Panc1 (cell line): ENCODE data around the gene PKNOX2. TPM values are rescaled to one million over a fixed set of nuclear protein-coding genes. Genes with fewer than 3 reads are reported as not detected.

Source experiments
- ATAC-seq: fragments of 200-7000 bp; cut with Tn5 transposase; 2 replicates; pipeline ENCODE4 v1.9.1; 2020; ENCODE audit warnings: mild to moderate bottlenecking, moderate library complexity
- BruUV-seq: library from RNA; stranded (reverse); fragments of 400-500 nt; replicated peaks from 2 replicates; lab custom pipeline; 2021; lab: Mats Ljungman, UMichigan
- CTCF ChIA-PET: fragments of 300-600 bp; sonication (Branson Sonifier 250); formaldehyde crosslinking; loops from one replicate; lab custom pipeline; 2022; ENCODE audit warnings: antibody characterized with exemption; lab: Charles Lee
- POLR2A ChIA-PET: fragments of 300-600 bp; sonication (Branson Sonifier 250); formaldehyde crosslinking; loops from one replicate; lab custom pipeline; 2022; ENCODE audit warnings: antibody characterized with exemption; lab: Charles Lee
- DNase-seq: peaks from one replicate; pipeline ENCODE4 v3.0.0-alpha.2; 2010; ENCODE audit warnings: low read depth, low spot score
- H3K27ac ChIP-seq: 2 replicates; pipeline ENCODE4 v1.5.1; 2011; ENCODE audit warnings: mild to moderate bottlenecking, low read length, inconsistent platforms
- H3K27me3 ChIP-seq: fragments of 200-500 bp; sonication (Bioruptor generic); 2 replicates; pipeline ENCODE4 v1.6.0; 2014; ENCODE audit warnings: low read length, inconsistent platforms; ENCODE audit not compliant: control insufficient read depth, insufficient read depth
- H3K36me3 ChIP-seq: fragments of 200-500 bp; sonication (Bioruptor generic); 2 replicates; pipeline ENCODE4 v1.5.1; 2014; ENCODE audit warnings: inconsistent platforms, mild to moderate bottlenecking, low read length, moderate library complexity; ENCODE audit not compliant: control insufficient read depth, insufficient read depth
- H3K4me1 ChIP-seq: 2 replicates; pipeline ENCODE4 v1.5.1; 2011; ENCODE audit warnings: inconsistent platforms, mild to moderate bottlenecking, low read length, moderate library complexity; ENCODE audit not compliant: control insufficient read depth, insufficient read depth
- H3K4me3 ChIP-seq, 2 experiments: 2 replicates each; pipeline ENCODE4 v1.5.1; 2011 to 2012; ENCODE audit warnings: low read depth in 2 of 2, low read length in 2 of 2, mild to moderate bottlenecking in 2 of 2, inconsistent platforms in 1 of 2, moderate library complexity in 1 of 2
- H3K9me3 ChIP-seq: fragments of 200-500 bp; sonication (Bioruptor generic); 2 replicates; pipeline ENCODE4 v1.5.1; 2014; ENCODE audit warnings: low read depth, mild to moderate bottlenecking, inconsistent platforms, low read length, moderate library complexity; ENCODE audit not compliant: control insufficient read depth, insufficient read depth
- CTCF ChIP-seq: fragments of 450-650 bp; IDR thresholded peaks from 2 replicates; pipeline ENCODE4 v1.5.1; 2017; ENCODE audit warnings: mild to moderate bottlenecking
- POLR2AphosphoS5 ChIP-seq: IDR thresholded peaks from 2 replicates; pipeline ENCODE4 v1.6.1; 2012; ENCODE audit warnings: mild to moderate bottlenecking, low read depth, low read length, moderate library complexity
- SIN3A ChIP-seq: IDR thresholded peaks from 2 replicates; pipeline ENCODE4 v1.6.1; 2012; ENCODE audit warnings: low read depth, mild to moderate bottlenecking, low read length, moderate library complexity, borderline replicate concordance; ENCODE audit not compliant: insufficient read depth
- TCF7L2 ChIP-seq: IDR thresholded peaks from 2 replicates; pipeline ENCODE4 v1.6.1; 2011; ENCODE audit warnings: mild to moderate bottlenecking, low read depth, low read length, inconsistent platforms
- in situ Hi-C: cut with HindIII; loops from 2 replicates; pipeline ENCODE4 v1.10.0; 2016; ENCODE audit warnings: low sequenced_read_pairs, low pct_unique_long_range_greater_than_20kb
- intact Hi-C: fragments of 100-400 bp; cut with micrococcal nuclease; formaldehyde crosslinking; loops from one replicate; pipeline ENCODE4 v1.10.0; 2022; ENCODE audit not compliant: unreplicated experiment
- total RNA-seq: library from RNA; stranded (reverse); gene quantifications from one replicate; pipeline ENCODE4 v1.2.1, GENCODE V29; 2021; ENCODE audit not compliant: unreplicated experiment
- TF ChIP-seq, protein P1 (sequence below), 2 experiments: IDR thresholded peaks; 2 replicates each; pipeline ENCODE4 v1.6.1; 2011 to 2012; ENCODE audit warnings: low read depth in 2 of 2, control low read depth in 1 of 2, low read length in 1 of 2, mild to moderate bottlenecking in 1 of 2, moderate library complexity in 1 of 2; ENCODE audit not compliant: insufficient read depth in 1 of 2

PKNOX2 gene
- total RNA-seq, 1 experiment from 2014 or later: not detected

GRCh38 chr11:125155767-125156166 lies 8.8 kb upstream of the PKNOX2 start:
- intact Hi-C loops (no loop called here), in situ Hi-C loops (no loop called here)
- CTCF ChIA-PET: no interaction called here
- BruUV-seq: no TSS peak
- ATAC-seq (no peak), DNase-seq (no peak)
- no peak for TF ChIP-seq TCF7L2
- TF ChIP-seq POLR2AphosphoS5: no peak
- TF ChIP-seq SIN3A: no peak
- no peak for TF ChIP-seq CTCF
- TF ChIP-seq, protein P1, sequence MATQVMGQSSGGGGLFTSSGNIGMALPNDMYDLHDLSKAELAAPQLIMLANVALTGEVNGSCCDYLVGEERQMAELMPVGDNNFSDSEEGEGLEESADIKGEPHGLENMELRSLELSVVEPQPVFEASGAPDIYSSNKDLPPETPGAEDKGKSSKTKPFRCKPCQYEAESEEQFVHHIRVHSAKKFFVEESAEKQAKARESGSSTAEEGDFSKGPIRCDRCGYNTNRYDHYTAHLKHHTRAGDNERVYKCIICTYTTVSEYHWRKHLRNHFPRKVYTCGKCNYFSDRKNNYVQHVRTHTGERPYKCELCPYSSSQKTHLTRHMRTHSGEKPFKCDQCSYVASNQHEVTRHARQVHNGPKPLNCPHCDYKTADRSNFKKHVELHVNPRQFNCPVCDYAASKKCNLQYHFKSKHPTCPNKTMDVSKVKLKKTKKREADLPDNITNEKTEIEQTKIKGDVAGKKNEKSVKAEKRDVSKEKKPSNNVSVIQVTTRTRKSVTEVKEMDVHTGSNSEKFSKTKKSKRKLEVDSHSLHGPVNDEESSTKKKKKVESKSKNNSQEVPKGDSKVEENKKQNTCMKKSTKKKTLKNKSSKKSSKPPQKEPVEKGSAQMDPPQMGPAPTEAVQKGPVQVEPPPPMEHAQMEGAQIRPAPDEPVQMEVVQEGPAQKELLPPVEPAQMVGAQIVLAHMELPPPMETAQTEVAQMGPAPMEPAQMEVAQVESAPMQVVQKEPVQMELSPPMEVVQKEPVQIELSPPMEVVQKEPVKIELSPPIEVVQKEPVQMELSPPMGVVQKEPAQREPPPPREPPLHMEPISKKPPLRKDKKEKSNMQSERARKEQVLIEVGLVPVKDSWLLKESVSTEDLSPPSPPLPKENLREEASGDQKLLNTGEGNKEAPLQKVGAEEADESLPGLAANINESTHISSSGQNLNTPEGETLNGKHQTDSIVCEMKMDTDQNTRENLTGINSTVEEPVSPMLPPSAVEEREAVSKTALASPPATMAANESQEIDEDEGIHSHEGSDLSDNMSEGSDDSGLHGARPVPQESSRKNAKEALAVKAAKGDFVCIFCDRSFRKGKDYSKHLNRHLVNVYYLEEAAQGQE (IDR thresholded peaks at IDR 0.05; ENCODE audit: insufficient read depth in 1 of 2, low read depth in 2 of 2, low read length in 1 of 2): no peak
- Histone ChIP-seq H3K27ac (no peak overlapping the region), H3K36me3 (no peaks in the 10 kb centered on the region), H3K27me3 (peaks cover 20% of the 10 kb centered on the region), H3K4me1 (no peaks in the 10 kb centered on the region), H3K9me3 (no peaks in the 10 kb centered on the region), H3K4me3 (no peak overlapping the region)
- POLR2A ChIA-PET: no interaction called here

- DNase-seq (no peak), ATAC-seq (no peak)
- CTCF ChIA-PET: no interaction called here
- intact Hi-C loops: no loop called here
- Histone ChIP-seq H3K4me3 (no peak overlapping the region), H3K27me3 (peaks cover 14% of the 10 kb centered on the region), H3K27ac (no peak overlapping the region), H3K36me3 (no peaks in the 10 kb centered on the region), H3K4me1 (no peaks in the 10 kb centered on the region), H3K9me3 (no peaks in the 10 kb centered on the region)
- in situ Hi-C loops: no loop called here
- TF ChIP-seq TCF7L2 (no peak), SIN3A (no peak), CTCF (no peak), POLR2AphosphoS5 (no peak)
- TF ChIP-seq, protein P1 (IDR thresholded peaks at IDR 0.05; ENCODE audit: insufficient read depth in 1 of 2, low read depth in 2 of 2, low read length in 1 of 2): no peak
- BruUV-seq: no TSS peak
- POLR2A ChIA-PET: interaction anchor here (0.6 kb wide), 1 partner anchor 58 kb away, joined by 3 read pairs; no protein-coding TSS in a partner anchor
These were observed 8.0 kb upstream of the PKNOX2 start for GRCh38 chr11:125156346-125157117.
